CD4-positive, alpha-beta T cell (primary cell): ENCODE data around the gene SHOX. TPM values are rescaled to one million over a fixed set of nuclear protein-coding genes. Genes with fewer than 3 reads are reported as not detected.

Experiments
- ATAC-seq: fragments of 200-7000 bp; cut with Tn5 transposase; one replicate; pipeline ENCODE4 v1.10.0; 2022; ENCODE audit warnings: mild to moderate bottlenecking; ENCODE audit not compliant: poor library complexity
- CTCF ChIA-PET: fragments of 350-600 bp; sonication (Branson Sonifier 250); formaldehyde crosslinking; loops from one replicate; lab custom pipeline; 2021; ENCODE audit warnings: antibody characterized with exemption, inconsistent platforms; lab: Charles Lee
- POLR2A ChIA-PET: fragments of 350-600 bp; sonication (Branson Sonifier 250); formaldehyde crosslinking; loops from one replicate; lab custom pipeline; 2021; ENCODE audit warnings: antibody characterized with exemption, inconsistent platforms; lab: Charles Lee
- DNase-seq, 14 experiments: peaks; one replicate each; pipeline ENCODE4 v3.0.0-alpha.2; 2013 to 2020; ENCODE audit warnings: mixed read lengths in 2 of 14
- H3K27ac ChIP-seq, 2 donors: one replicate each; pipeline versions ENCODE4 v1.5.1 to v1.7.0; 2013; ENCODE audit warnings: low read length in 2 of 2, low read depth in 1 of 2, mild to moderate bottlenecking in 1 of 2
- H3K27me3 ChIP-seq, 2 experiments: 1 replicate in 1 of 2; 2 replicates in 1 of 2; pipeline versions ENCODE4 v1.6.1 to v1.7.0; 2013; ENCODE audit warnings: low read length in 2 of 2, control low read depth in 1 of 2, mild to moderate bottlenecking in 1 of 2, moderate library complexity in 1 of 2; ENCODE audit not compliant: insufficient read depth in 2 of 2, control insufficient read depth in 1 of 2
- H3K36me3 ChIP-seq: one replicate; pipeline ENCODE4 v1.6.1; 2013; ENCODE audit warnings: low read length, control low read depth; ENCODE audit not compliant: insufficient read depth
- H3K4me1 ChIP-seq: one replicate; pipeline ENCODE4 v1.6.1; 2013; ENCODE audit warnings: low read length, control low read depth; ENCODE audit not compliant: insufficient read depth
- H3K4me3 ChIP-seq: one replicate; pipeline ENCODE4 v1.5.1; 2013; ENCODE audit warnings: mild to moderate bottlenecking, low read length, moderate library complexity
- H3K9me3 ChIP-seq, 2 experiments: 1 replicate in 1 of 2; 2 replicates in 1 of 2; pipeline versions ENCODE4 v1.6.1 to v1.7.0; 2013; ENCODE audit warnings: low read length in 2 of 2, mild to moderate bottlenecking in 2 of 2, control low read depth in 1 of 2, moderate library complexity in 1 of 2; ENCODE audit not compliant: control insufficient read depth in 1 of 2, insufficient read depth in 1 of 2
- H3K27ac Mint-ChIP-seq: one replicate; pipeline ENCODE4 v1.8.0; 2020; ENCODE audit warnings: mixed read lengths
- H3K27me3 Mint-ChIP-seq: one replicate; pipeline ENCODE4 v1.8.0; 2021; ENCODE audit warnings: mixed read lengths
- H3K36me3 Mint-ChIP-seq: one replicate; pipeline ENCODE4 v1.8.0; 2021; ENCODE audit warnings: low read depth, mixed read lengths
- H3K4me1 Mint-ChIP-seq: one replicate; pipeline ENCODE4 v1.8.0; 2021; ENCODE audit warnings: low read depth, mixed read lengths
- H3K4me3 Mint-ChIP-seq: one replicate; pipeline ENCODE4 v1.8.0; 2020; ENCODE audit warnings: mild to moderate bottlenecking, mixed read lengths
- H3K9me3 Mint-ChIP-seq: one replicate; pipeline ENCODE4 v1.8.0; 2020; ENCODE audit warnings: mixed read lengths
- intact Hi-C, 2 experiments: fragments of 100-400 bp; cut with DNase I in 1 of 2; cut with micrococcal nuclease in 1 of 2; formaldehyde crosslinking; loops; one replicate each; pipeline versions ENCODE4 v1.15.1 to v1.9.0; 2023 to 2025; cut with DNase I, micrococcal nuclease
- total RNA-seq, 174 experiments: library from RNA in 2 of 174; stranded (reverse) in 2 of 174; gene quantifications; one replicate each; pipeline ENCODE4 v1.2.3 and lab custom pipeline; 2021 to 2026
- TF ChIP-seq, protein P1 (sequence below): fragments of 200-600 bp; IDR thresholded peaks from one replicate; pipeline ENCODE4 v1.8.0; 2022; ENCODE audit warnings: antibody characterized with exemption, mild to moderate bottlenecking

The SHOX gene
- total RNA-seq, 2 experiments from 2014 or later, result not detected

DNA sequence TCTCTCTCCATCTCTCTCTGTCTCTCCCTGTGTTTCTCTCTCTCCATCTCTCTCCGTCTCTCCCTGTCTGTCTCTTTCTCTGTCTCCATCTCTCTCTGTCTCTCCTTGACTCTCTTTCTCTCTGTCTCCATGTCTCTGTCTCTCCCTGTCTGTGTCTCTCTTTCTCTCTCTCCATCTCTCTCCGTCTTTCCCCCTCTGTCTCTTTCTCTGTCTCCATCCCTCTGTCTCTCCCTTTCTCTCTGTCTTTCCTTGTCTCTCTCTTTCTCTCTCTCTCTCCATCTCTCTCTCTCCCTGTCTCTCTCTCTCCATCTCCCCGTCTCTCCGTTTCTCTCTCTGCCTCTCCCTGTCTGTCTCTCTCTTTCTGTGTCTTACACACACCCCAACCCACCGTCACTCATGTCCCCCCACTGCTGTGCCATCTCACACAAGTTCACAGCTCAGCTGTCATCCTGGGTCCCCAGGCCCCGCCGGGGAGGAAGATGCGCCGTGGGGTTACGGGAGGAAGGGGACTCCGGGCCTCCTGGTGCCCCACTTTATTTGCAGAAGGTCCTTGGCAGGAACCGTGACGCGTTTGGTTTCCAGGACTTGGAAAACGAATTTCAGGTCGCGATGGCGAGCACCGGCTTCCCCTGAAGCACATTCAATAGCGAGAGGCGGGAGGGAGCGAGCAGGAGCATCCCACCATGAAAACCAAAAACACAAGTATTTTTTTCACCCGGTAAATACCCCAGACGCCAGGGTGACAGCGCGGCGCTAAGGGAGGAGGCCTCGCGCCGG, 1.2 kb upstream of the SHOX start:
- Histone ChIP-seq H3K4me3 (no peak overlapping the region), H3K9me3 (peaks cover 0 to 51% of the 10 kb centered on the region in 2 experiments), H3K27me3 (peaks cover 50 to 53% of the 10 kb centered on the region in 2 experiments), H3K27ac (no peak overlapping the region), H3K4me1 (no peaks in the 10 kb centered on the region), H3K36me3 (no peaks in the 10 kb centered on the region)
- ChIA-PET POLR2A (no interaction called here), CTCF (no interaction called here)
- ATAC-seq (no peak), DNase-seq (no peak)
- Mint-ChIP-seq H3K4me1 (peaks cover 4% of the 10 kb centered on the region), H3K27ac (no peak overlapping the region), H3K36me3 (no peaks in the 10 kb centered on the region), H3K4me3 (no peak overlapping the region), H3K9me3 (no peaks in the 10 kb centered on the region), H3K27me3 (peaks cover 69% of the 10 kb centered on the region)
- intact Hi-C loops, result no loop called here
- TF ChIP-seq, protein P1, sequence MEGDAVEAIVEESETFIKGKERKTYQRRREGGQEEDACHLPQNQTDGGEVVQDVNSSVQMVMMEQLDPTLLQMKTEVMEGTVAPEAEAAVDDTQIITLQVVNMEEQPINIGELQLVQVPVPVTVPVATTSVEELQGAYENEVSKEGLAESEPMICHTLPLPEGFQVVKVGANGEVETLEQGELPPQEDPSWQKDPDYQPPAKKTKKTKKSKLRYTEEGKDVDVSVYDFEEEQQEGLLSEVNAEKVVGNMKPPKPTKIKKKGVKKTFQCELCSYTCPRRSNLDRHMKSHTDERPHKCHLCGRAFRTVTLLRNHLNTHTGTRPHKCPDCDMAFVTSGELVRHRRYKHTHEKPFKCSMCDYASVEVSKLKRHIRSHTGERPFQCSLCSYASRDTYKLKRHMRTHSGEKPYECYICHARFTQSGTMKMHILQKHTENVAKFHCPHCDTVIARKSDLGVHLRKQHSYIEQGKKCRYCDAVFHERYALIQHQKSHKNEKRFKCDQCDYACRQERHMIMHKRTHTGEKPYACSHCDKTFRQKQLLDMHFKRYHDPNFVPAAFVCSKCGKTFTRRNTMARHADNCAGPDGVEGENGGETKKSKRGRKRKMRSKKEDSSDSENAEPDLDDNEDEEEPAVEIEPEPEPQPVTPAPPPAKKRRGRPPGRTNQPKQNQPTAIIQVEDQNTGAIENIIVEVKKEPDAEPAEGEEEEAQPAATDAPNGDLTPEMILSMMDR, result no peak

DNA sequence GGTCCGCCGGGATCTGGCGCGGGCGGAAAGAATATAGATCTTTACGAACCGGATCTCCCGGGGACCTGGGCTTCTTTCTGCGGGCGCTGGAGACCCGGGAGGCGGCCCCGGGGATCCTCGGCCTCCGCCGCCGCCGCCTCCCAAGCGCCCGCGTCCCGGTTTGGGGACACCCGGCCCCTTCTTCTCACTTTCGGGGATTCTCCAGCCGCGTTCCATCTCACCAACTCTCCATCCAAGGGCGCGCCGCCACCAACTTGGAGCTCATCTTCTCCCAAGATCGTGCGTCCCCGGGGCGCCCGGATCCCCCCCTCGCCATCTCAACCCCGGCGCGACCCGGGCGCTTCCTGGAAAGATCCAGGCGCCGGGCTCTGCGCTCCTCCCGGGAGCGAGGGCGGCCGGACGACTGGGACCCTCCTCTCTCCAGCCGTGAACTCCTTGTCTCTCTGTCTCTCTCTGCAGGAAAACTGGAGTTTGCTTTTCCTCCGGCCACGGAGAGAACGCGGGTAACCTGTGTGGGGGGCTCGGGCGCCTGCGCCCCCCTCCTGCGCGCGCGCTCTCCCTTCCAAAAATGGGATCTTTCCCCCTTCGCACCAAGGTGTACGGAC, 482 bp upstream of the SHOX start:
- Histone ChIP-seq H3K9me3 (peaks cover 0 to 54% of the 10 kb centered on the region in 2 experiments), H3K36me3 (no peaks in the 10 kb centered on the region), H3K4me1 (no peaks in the 10 kb centered on the region), H3K27me3 (peaks cover 53 to 58% of the 10 kb centered on the region in 2 experiments), H3K4me3 (no peak overlapping the region), H3K27ac (no peak overlapping the region)
- TF ChIP-seq, protein P1, result no peak
- Mint-ChIP-seq H3K27me3 (peaks cover 65% of the 10 kb centered on the region), H3K4me1 (peaks cover 4% of the 10 kb centered on the region), H3K36me3 (no peaks in the 10 kb centered on the region), H3K9me3 (no peaks in the 10 kb centered on the region), H3K27ac (no peak overlapping the region), H3K4me3 (no peak overlapping the region)
- POLR2A ChIA-PET, result no interaction called here
- intact Hi-C loops, result no loop called here
- no peak for ATAC-seq
- CTCF ChIA-PET, result no interaction called here
- no peak for DNase-seq

- intact Hi-C loops, result no loop called here
- Mint-ChIP-seq H3K27me3 (peaks cover 64% of the 10 kb centered on the region), H3K27ac (no peak overlapping the region)
These were observed 1.3 kb downstream of the SHOX start for GRCh38 chrX:631802-632365.

More at GRCh38 chrX:631802-632365, 1.3 kb downstream of the SHOX start:
- TF ChIP-seq, protein P1, result no peak
- H3K4me3 ChIP-seq, result no peak overlapping the region
- H3K4me3 Mint-ChIP-seq, result no peak overlapping the region
- H3K4me1 ChIP-seq, result no peaks in the 10 kb centered on the region
- POLR2A ChIA-PET, result no interaction called here
- no peaks in the 10 kb centered on the region for H3K36me3 Mint-ChIP-seq
- H3K36me3 ChIP-seq, result no peaks in the 10 kb centered on the region
- no peak for ATAC-seq
- H3K9me3 ChIP-seq, result peaks cover 0 to 61% of the 10 kb centered on the region in 2 experiments
- DNase-seq, result no peak
- CTCF ChIA-PET, result no interaction called here
- H3K27ac ChIP-seq, result no peak overlapping the region
- H3K4me1 Mint-ChIP-seq, result peaks cover 4% of the 10 kb centered on the region
- no peaks in the 10 kb centered on the region for H3K9me3 Mint-ChIP-seq
- peaks cover 62 to 66% of the 10 kb centered on the region in 2 experiments for H3K27me3 ChIP-seq
